GM23338 (cell line): ENCODE measurements around the gene ECM2. TPM values are rescaled to one million over a fixed set of nuclear protein-coding genes. Genes with fewer than 3 reads are reported as not detected.
A peak's percentile ranks its signal among the peaks of the same experiment; 100 is the strongest.

Source experiments
- ATAC-seq: fragments of 200-7000 bp; cut with Tn5 transposase; 3 replicates; pipeline ENCODE4 v1.9.1; 2020
- DNase-seq: peaks from one replicate; pipeline ENCODE4 v3.0.0-alpha.2; 2015; ENCODE audit warnings: low spot score
- H2AFZ ChIP-seq: fragments of 200-600 bp; sonication (generic); 2 replicates; pipeline ENCODE4 v1.8.0; 2016; ENCODE audit warnings: antibody characterized with exemption, mild to moderate bottlenecking, moderate library complexity
- H3F3A ChIP-seq: fragments of 200-600 bp; sonication (generic); replicated peaks from 2 replicates; pipeline ENCODE4 v1.8.0; 2017; ENCODE audit warnings: antibody characterized with exemption, mixed run types, low read depth
- H3K27ac ChIP-seq: fragments of 200-600 bp; sonication (generic); 2 replicates; pipeline ENCODE4 v1.6.1; 2016; ENCODE audit warnings: low read depth
- H3K27me3 ChIP-seq: fragments of 200-600 bp; sonication (generic); 2 replicates; pipeline ENCODE4 v1.8.0; 2016; ENCODE audit warnings: mild to moderate bottlenecking, mixed run types, moderate library complexity; ENCODE audit not compliant: insufficient read depth
- H3K36me3 ChIP-seq: fragments of 200-600 bp; sonication (generic); 2 replicates; pipeline ENCODE4 v1.8.0; 2016; ENCODE audit warnings: mild to moderate bottlenecking; ENCODE audit not compliant: insufficient read depth
- H3K4me1 ChIP-seq: fragments of 200-600 bp; sonication (generic); 2 replicates; pipeline ENCODE4 v1.8.0; 2016; ENCODE audit warnings: mild to moderate bottlenecking, moderate library complexity; ENCODE audit not compliant: insufficient read depth
- H3K4me2 ChIP-seq: fragments of 200-600 bp; sonication (generic); 2 replicates; pipeline ENCODE4 v1.7.1; 2017; ENCODE audit warnings: mixed run types
- H3K4me3 ChIP-seq: fragments of 200-600 bp; sonication (generic); 2 replicates; pipeline ENCODE4 v1.6.1; 2016; ENCODE audit warnings: mixed run types
- H3K79me2 ChIP-seq: fragments of 200-600 bp; sonication (generic); replicated peaks from 2 replicates; pipeline ENCODE4 v1.8.0; 2017; ENCODE audit warnings: mild to moderate bottlenecking; ENCODE audit not compliant: insufficient read depth
- H3K9me2 ChIP-seq: fragments of 200-600 bp; sonication (generic); 2 replicates; pipeline ENCODE4 v1.8.0; 2017; ENCODE audit not compliant: insufficient read depth
- H4K20me1 ChIP-seq: fragments of 200-600 bp; sonication (generic); replicated peaks from 2 replicates; pipeline ENCODE4 v1.8.0; 2017; ENCODE audit warnings: mild to moderate bottlenecking; ENCODE audit not compliant: insufficient read depth
- H3K27ac Mint-ChIP-seq: 2 replicates; pipeline ENCODE4 v1.8.0; 2020; ENCODE audit warnings: inconsistent platforms, mild to moderate bottlenecking, moderate library complexity, mixed read lengths
- H3K27me3 Mint-ChIP-seq: 3 replicates; pipeline ENCODE4 v1.8.0; 2022; ENCODE audit warnings: low read depth, mild to moderate bottlenecking, moderate library complexity, mixed read lengths, inconsistent platforms; ENCODE audit not compliant: insufficient read depth, poor library complexity
- H3K36me3 Mint-ChIP-seq: 3 replicates; pipeline ENCODE4 v1.8.0; 2021; ENCODE audit warnings: low read depth, mild to moderate bottlenecking, inconsistent platforms, moderate library complexity, mixed read lengths
- H3K4me1 Mint-ChIP-seq: 3 replicates; pipeline ENCODE4 v1.8.0; 2020; ENCODE audit warnings: mild to moderate bottlenecking, inconsistent platforms, mixed read lengths
- H3K4me3 Mint-ChIP-seq: 3 replicates; pipeline ENCODE4 v1.8.0; 2021; ENCODE audit warnings: moderate library complexity, mild to moderate bottlenecking, inconsistent platforms, mixed read lengths
- H3K9me3 Mint-ChIP-seq: 3 replicates; pipeline ENCODE4 v1.8.0; 2020; ENCODE audit warnings: moderate library complexity, mild to moderate bottlenecking, inconsistent platforms, mixed read lengths
- CREB1 ChIP-seq: fragments of 250-450 bp; sonication (Bioruptor Pico); IDR thresholded peaks from 2 replicates; pipeline ENCODE4 v1.5.0; 2020; ENCODE audit warnings: low read depth, mild to moderate bottlenecking, moderate library complexity
- CTCF ChIP-seq, 2 experiments: fragments of 200-600 bp in 1 of 2; sonication (generic) in 1 of 2; conservative IDR thresholded peaks; 2 replicates each; pipeline versions ENCODE4 v1.5.1 to v1.6.1; 2016 to 2017; ENCODE audit warnings: antibody characterized with exemption in 2 of 2, low read depth in 2 of 2, mild to moderate bottlenecking in 2 of 2, moderate library complexity in 1 of 2
- ETS1 ChIP-seq: IDR thresholded peaks from 2 replicates; pipeline ENCODE4 v1.6.1; 2016; ENCODE audit warnings: antibody characterized with exemption
- EZH2 ChIP-seq: fragments of 200-600 bp; sonication (generic); IDR thresholded peaks from one replicate; pipeline ENCODE4 v1.8.0; 2017; ENCODE audit warnings: antibody characterized with exemption, mild to moderate bottlenecking, low read depth; ENCODE audit not compliant: unreplicated experiment
- EZH2phosphoT487 ChIP-seq: fragments of 200-600 bp; sonication (generic); IDR thresholded peaks from one replicate; pipeline ENCODE4 v1.8.1; 2018; ENCODE audit warnings: antibody characterized with exemption; ENCODE audit not compliant: unreplicated experiment
- JUNB ChIP-seq: IDR thresholded peaks from one replicate; pipeline ENCODE4 v1.6.1; 2016; ENCODE audit warnings: antibody characterized with exemption; ENCODE audit not compliant: unreplicated experiment
- NANOG ChIP-seq: IDR thresholded peaks from 2 replicates; pipeline ENCODE4 v1.6.1; 2016; ENCODE audit warnings: antibody characterized with exemption, borderline replicate concordance
- POLR2AphosphoS5 ChIP-seq: IDR thresholded peaks from 2 replicates; pipeline ENCODE4 v1.6.1; 2016; ENCODE audit warnings: antibody characterized with exemption, low read depth
- REST ChIP-seq: IDR thresholded peaks from one replicate; pipeline ENCODE4 v1.6.1; 2018; ENCODE audit warnings: antibody characterized with exemption; ENCODE audit not compliant: unreplicated experiment
- STAT1 ChIP-seq: IDR thresholded peaks from one replicate; pipeline ENCODE4 v1.6.1; 2016; ENCODE audit warnings: antibody characterized with exemption; ENCODE audit not compliant: unreplicated experiment
- ZNF114 ChIP-seq: fragments of 250-450 bp; sonication (Bioruptor Pico); IDR thresholded peaks from 2 replicates; pipeline ENCODE4 v1.5.0; 2020; ENCODE audit warnings: mild to moderate bottlenecking, moderate library complexity
- ZNF331 ChIP-seq: fragments of 250-450 bp; sonication (Bioruptor Pico); IDR thresholded peaks from 2 replicates; pipeline ENCODE4 v1.5.0; 2020; ENCODE audit warnings: low read depth, mild to moderate bottlenecking, moderate library complexity
- polyA plus RNA-seq: library from polyadenylated mRNA; unstranded; fragments of >200 nt; fragmentation: Nextera tagmentation; extraction: Ambion mirVana; gene quantifications from 2 replicates; pipeline ENCODE4 v1.2.1, GENCODE V29; 2016
- total RNA-seq: library from RNA; depleted of rRNA; stranded (reverse); fragments of >200 nt; shearing (Covaris generic); gene quantifications from 2 replicates; pipeline ENCODE4 v1.2.3, GENCODE V29; 2014
- TF ChIP-seq, protein P1 (sequence below): fragments of 250-450 bp; sonication (Bioruptor Pico); IDR thresholded peaks from 2 replicates; pipeline ENCODE4 v1.5.0; 2020; ENCODE audit warnings: mild to moderate bottlenecking, moderate library complexity

ECM2 gene
- total and polyA plus RNA-seq, 2 experiments from 2014 or later, result 0.79 TPM; not detected in 1

GRCh38 chr9:92550765-92551164, 15.0 kb upstream of the ECM2 start:
- no peaks in the 10 kb centered on the region for H3K9me2 ChIP-seq
- H3K4me1 ChIP-seq, result no peaks in the 10 kb centered on the region
- H3K36me3 ChIP-seq, result no peaks in the 10 kb centered on the region
- H3K79me2 ChIP-seq, result no peaks in the 10 kb centered on the region
- H3K27me3 ChIP-seq, result no peaks in the 10 kb centered on the region
- no peak overlapping the region for H3K27ac ChIP-seq
- Mint-ChIP-seq H3K9me3 (no peaks in the 10 kb centered on the region), H3K27ac (no peak overlapping the region), H3K36me3 (no peaks in the 10 kb centered on the region), H3K27me3 (no peaks in the 10 kb centered on the region), H3K4me1 (no peaks in the 10 kb centered on the region), H3K4me3 (no peak overlapping the region)
- H3K4me2 ChIP-seq, result no peak overlapping the region
- no peaks in the 10 kb centered on the region for H4K20me1 ChIP-seq
- no peak overlapping the region for H2AFZ ChIP-seq
- ATAC-seq, result peak; percentile 40; the same call in 2 of the 3 replicates
- DNase-seq, result peak; percentile 11
- no peak for TF ChIP-seq ZNF331
- TF ChIP-seq, protein P1, sequence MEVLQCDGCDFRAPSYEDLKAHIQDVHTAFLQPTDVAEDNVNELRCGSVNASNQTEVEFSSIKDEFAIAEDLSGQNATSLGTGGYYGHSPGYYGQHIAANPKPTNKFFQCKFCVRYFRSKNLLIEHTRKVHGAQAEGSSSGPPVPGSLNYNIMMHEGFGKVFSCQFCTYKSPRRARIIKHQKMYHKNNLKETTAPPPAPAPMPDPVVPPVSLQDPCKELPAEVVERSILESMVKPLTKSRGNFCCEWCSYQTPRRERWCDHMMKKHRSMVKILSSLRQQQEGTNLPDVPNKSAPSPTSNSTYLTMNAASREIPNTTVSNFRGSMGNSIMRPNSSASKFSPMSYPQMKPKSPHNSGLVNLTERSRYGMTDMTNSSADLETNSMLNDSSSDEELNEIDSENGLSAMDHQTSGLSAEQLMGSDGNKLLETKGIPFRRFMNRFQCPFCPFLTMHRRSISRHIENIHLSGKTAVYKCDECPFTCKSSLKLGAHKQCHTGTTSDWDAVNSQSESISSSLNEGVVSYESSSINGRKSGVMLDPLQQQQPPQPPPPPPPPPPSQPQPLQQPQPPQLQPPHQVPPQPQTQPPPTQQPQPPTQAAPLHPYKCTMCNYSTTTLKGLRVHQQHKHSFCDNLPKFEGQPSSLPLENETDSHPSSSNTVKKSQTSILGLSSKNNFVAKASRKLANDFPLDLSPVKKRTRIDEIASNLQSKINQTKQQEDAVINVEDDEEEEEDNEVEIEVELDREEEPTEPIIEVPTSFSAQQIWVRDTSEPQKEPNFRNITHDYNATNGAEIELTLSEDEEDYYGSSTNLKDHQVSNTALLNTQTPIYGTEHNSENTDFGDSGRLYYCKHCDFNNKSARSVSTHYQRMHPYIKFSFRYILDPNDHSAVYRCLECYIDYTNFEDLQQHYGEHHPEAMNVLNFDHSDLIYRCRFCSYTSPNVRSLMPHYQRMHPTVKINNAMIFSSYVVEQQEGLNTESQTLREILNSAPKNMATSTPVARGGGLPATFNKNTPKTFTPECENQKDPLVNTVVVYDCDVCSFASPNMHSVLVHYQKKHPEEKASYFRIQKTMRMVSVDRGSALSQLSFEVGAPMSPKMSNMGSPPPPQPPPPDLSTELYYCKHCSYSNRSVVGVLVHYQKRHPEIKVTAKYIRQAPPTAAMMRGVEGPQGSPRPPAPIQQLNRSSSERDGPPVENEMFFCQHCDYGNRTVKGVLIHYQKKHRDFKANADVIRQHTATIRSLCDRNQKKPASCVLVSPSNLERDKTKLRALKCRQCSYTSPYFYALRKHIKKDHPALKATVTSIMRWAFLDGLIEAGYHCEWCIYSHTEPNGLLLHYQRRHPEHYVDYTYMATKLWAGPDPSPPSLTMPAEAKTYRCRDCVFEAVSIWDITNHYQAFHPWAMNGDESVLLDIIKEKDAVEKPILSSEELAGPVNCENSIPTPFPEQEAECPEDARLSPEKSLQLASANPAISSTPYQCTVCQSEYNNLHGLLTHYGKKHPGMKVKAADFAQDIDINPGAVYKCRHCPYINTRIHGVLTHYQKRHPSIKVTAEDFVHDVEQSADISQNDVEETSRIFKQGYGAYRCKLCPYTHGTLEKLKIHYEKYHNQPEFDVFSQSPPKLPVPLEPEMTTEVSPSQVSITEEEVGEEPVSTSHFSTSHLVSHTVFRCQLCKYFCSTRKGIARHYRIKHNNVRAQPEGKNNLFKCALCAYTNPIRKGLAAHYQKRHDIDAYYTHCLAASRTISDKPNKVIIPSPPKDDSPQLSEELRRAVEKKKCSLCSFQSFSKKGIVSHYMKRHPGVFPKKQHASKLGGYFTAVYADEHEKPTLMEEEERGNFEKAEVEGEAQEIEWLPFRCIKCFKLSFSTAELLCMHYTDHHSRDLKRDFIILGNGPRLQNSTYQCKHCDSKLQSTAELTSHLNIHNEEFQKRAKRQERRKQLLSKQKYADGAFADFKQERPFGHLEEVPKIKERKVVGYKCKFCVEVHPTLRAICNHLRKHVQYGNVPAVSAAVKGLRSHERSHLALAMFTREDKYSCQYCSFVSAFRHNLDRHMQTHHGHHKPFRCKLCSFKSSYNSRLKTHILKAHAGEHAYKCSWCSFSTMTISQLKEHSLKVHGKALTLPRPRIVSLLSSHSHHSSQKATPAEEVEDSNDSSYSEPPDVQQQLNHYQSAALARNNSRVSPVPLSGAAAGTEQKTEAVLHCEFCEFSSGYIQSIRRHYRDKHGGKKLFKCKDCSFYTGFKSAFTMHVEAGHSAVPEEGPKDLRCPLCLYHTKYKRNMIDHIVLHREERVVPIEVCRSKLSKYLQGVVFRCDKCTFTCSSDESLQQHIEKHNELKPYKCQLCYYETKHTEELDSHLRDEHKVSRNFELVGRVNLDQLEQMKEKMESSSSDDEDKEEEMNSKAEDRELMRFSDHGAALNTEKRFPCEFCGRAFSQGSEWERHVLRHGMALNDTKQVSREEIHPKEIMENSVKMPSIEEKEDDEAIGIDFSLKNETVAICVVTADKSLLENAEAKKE, result no peak
- TF ChIP-seq CTCF (conservative IDR thresholded peaks at IDR 0.05; ENCODE audit: low read depth in 2 of 2), result no peak
- TF ChIP-seq EZH2, result no peak
- no peak for TF ChIP-seq REST
- TF ChIP-seq ZNF114 (CRISPR knock-in tag), result no peak
- TF ChIP-seq JUNB, result no peak
- TF ChIP-seq NANOG, result no peak
- no peak for TF ChIP-seq CREB1 (CRISPR knock-in tag)
- TF ChIP-seq POLR2AphosphoS5, result no peak
- no peak for TF ChIP-seq ETS1
- no peak for TF ChIP-seq STAT1
- TF ChIP-seq EZH2phosphoT487, result no peak
- no peak overlapping the region for H3K4me3 ChIP-seq
- H3F3A ChIP-seq, result no peaks in the 10 kb centered on the region
